OCI-LY1 (cell line): Measurements from ENCODE around the gene EPHA2.
A peak's percentile ranks its signal among the peaks of the same experiment; 100 is the strongest.
"Not testable (repeated sequence)": the region's sequence is repeated elsewhere in the genome, so short reads cannot be mapped to it uniquely, and the experiment has no call there.

ENCODE experiments used
- H2AFZ ChIP-seq: fragments of 200-600 bp; sonication (generic), shearing (Covaris generic); 2 replicates; pipeline ENCODE4 v1.6.0; 2014; ENCODE audit warnings: antibody characterized with exemption, mild to moderate bottlenecking, low read length
- H3F3A ChIP-seq: fragments of 200-600 bp; sonication (generic), shearing (Covaris generic); 2 replicates; pipeline ENCODE4 v1.6.0; 2014; ENCODE audit warnings: mild to moderate bottlenecking, antibody characterized with exemption, low read length, moderate library complexity; ENCODE audit not compliant: insufficient read depth
- H3K27ac ChIP-seq: fragments of 200-600 bp; sonication (generic); 2 replicates; pipeline ENCODE4 v1.5.1; 2014; ENCODE audit warnings: low read length, mixed run types, mild to moderate bottlenecking, low read depth; ENCODE audit not compliant: poor library complexity, severe bottlenecking
- H3K27me3 ChIP-seq: fragments of 200-600 bp; sonication (generic); 2 replicates; pipeline ENCODE4 v1.6.0; 2014; ENCODE audit warnings: antibody characterized with exemption, mild to moderate bottlenecking, low read length, moderate library complexity; ENCODE audit not compliant: insufficient read depth
- H3K36me3 ChIP-seq: fragments of 200-600 bp; sonication (generic); 2 replicates; pipeline ENCODE4 v1.6.1; 2014; ENCODE audit warnings: mild to moderate bottlenecking, antibody characterized with exemption, low read length, moderate library complexity, mixed read lengths; ENCODE audit not compliant: insufficient read depth
- H3K4me1 ChIP-seq: fragments of 200-600 bp; sonication (generic); 2 replicates; pipeline ENCODE4 v1.5.1; 2014; ENCODE audit warnings: mild to moderate bottlenecking, low read length, moderate library complexity; ENCODE audit not compliant: insufficient read depth, severe bottlenecking
- H3K4me2 ChIP-seq: fragments of 200-600 bp; sonication (generic), shearing (Covaris generic); 2 replicates; pipeline ENCODE4 v1.6.1; 2014; ENCODE audit warnings: low read length
- H3K4me3 ChIP-seq: fragments of 200-600 bp; sonication (generic); 2 replicates; pipeline ENCODE4 v1.5.1; 2014; ENCODE audit warnings: low read length, low read depth, mild to moderate bottlenecking, mixed read lengths; ENCODE audit not compliant: poor library complexity, severe bottlenecking
- H3K79me2 ChIP-seq: fragments of 200-600 bp; shearing (Covaris generic); 2 replicates; pipeline ENCODE4 v1.6.1; 2016; ENCODE audit warnings: mixed run types, low read length, mixed read lengths; ENCODE audit not compliant: insufficient read depth
- H3K9ac ChIP-seq: fragments of 200-600 bp; sonication (generic), shearing (Covaris generic); 2 replicates; pipeline ENCODE4 v1.6.1; 2014; ENCODE audit warnings: mild to moderate bottlenecking, low read length, mixed read lengths
- H3K9me2 ChIP-seq: fragments of 200-600 bp; sonication (generic), shearing (Covaris generic); 2 replicates; pipeline ENCODE4 v1.6.1; 2014; ENCODE audit warnings: low read depth, mild to moderate bottlenecking, low read length, mixed read lengths
- H3K9me3 ChIP-seq: fragments of 200-600 bp; shearing (Covaris generic); 2 replicates; pipeline ENCODE4 v1.6.1; 2014; ENCODE audit warnings: low read length, mixed read lengths
- H4K20me1 ChIP-seq: fragments of 200-600 bp; sonication (generic), shearing (Covaris generic); 2 replicates; pipeline ENCODE4 v1.6.0; 2016; ENCODE audit warnings: mild to moderate bottlenecking, low read length; ENCODE audit not compliant: insufficient read depth
- EZH2 ChIP-seq: fragments of 200-600 bp; sonication (generic), shearing (Covaris generic); IDR thresholded peaks from 2 replicates; pipeline ENCODE4 v1.8.0; 2017; ENCODE audit warnings: borderline replicate concordance, mixed run types, mild to moderate bottlenecking, antibody characterized with exemption, low read length, moderate library complexity, mixed read lengths
- TF ChIP-seq, protein P1 (sequence below): fragments of 200-600 bp; sonication (generic), shearing (Covaris generic); IDR thresholded peaks from 2 replicates; pipeline ENCODE4 v1.5.1; 2017; ENCODE audit warnings: mild to moderate bottlenecking, antibody characterized with exemption, low read length, moderate library complexity, mixed read lengths

The EPHA2 gene

DNA sequence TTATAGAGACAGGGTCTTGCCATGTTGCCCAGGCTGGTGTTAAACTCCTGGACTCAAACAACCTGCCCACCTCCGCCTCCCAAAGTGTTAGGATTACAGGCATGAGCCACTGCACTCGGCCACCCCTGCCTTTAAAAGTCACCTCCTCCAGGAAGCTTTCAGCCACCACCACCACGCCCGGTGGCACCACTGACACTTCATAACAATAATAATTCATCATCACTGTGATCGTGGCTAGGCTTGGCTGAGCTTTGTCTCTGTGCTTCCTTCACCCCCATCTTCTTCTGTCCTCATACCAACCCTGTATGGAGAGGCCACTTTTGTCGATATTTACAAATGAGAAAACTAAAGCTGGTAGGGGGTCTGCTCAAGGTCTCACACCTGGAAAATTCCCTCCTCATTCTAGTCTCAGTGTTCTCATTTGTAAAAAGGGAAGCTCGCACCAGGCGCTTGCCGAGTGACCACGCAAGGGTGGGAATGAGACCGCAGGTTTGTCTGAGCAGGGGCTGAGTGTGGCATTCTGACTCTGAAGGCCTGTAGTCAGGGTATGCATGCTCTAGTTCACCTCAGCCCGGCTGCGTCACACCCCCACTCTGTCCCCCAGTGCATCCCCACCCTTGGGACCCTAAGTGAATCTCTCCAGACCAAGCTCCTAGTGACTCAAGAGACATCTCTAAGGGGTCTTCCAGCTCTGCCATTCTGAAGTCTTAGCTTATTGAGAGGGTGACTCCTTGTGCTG, 12.9 kb upstream of the EPHA2 start:
- H2AFZ ChIP-seq: no peak overlapping the region
- H3K9me2 ChIP-seq: no peaks in the 10 kb centered on the region
- H3K9me3 ChIP-seq: no peaks in the 10 kb centered on the region
- no peaks in the 10 kb centered on the region for H4K20me1 ChIP-seq
- no peak overlapping the region for H3K27ac ChIP-seq
- no peaks in the 10 kb centered on the region for H3K36me3 ChIP-seq
- H3K79me2 ChIP-seq: no peaks in the 10 kb centered on the region
- peaks cover 14% of the 10 kb centered on the region for H3K4me1 ChIP-seq
- no peak overlapping the region for H3K9ac ChIP-seq
- TF ChIP-seq, protein P1, sequence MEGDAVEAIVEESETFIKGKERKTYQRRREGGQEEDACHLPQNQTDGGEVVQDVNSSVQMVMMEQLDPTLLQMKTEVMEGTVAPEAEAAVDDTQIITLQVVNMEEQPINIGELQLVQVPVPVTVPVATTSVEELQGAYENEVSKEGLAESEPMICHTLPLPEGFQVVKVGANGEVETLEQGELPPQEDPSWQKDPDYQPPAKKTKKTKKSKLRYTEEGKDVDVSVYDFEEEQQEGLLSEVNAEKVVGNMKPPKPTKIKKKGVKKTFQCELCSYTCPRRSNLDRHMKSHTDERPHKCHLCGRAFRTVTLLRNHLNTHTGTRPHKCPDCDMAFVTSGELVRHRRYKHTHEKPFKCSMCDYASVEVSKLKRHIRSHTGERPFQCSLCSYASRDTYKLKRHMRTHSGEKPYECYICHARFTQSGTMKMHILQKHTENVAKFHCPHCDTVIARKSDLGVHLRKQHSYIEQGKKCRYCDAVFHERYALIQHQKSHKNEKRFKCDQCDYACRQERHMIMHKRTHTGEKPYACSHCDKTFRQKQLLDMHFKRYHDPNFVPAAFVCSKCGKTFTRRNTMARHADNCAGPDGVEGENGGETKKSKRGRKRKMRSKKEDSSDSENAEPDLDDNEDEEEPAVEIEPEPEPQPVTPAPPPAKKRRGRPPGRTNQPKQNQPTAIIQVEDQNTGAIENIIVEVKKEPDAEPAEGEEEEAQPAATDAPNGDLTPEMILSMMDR: no peak
- TF ChIP-seq EZH2: no peak
- peak overlapping the region; percentile 62; the same call in 1 of the 2 replicates for H3K4me2 ChIP-seq
- H3K4me3 ChIP-seq: no peak overlapping the region
- H3F3A ChIP-seq: no peaks in the 10 kb centered on the region
- H3K27me3 ChIP-seq: peaks cover 5% of the 10 kb centered on the region; the same call in 1 of the 2 replicates

DNA sequence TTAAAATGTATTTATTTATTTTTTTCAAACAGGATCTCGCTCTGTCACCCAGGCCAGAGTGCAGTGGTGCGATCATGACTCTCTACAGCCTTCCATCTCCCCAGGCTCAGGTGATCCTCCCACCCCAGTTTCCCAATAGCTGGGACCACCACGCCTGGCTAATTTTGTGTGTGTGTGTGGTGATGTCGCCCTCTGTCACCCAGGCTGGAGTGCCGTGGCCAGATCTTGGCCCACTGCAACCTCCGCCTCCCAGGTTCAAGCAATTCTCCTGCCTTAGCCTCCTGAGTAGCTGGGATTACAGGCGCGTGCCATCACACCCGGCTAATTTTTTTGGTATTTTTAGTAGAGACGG, 12.3 kb upstream of the EPHA2 start:
- H3K27ac ChIP-seq, H2AFZ ChIP-seq, H3K9ac ChIP-seq, H3K79me2 ChIP-seq, H3K27me3 ChIP-seq, H3F3A ChIP-seq, H3K9me3 ChIP-seq, H4K20me1 ChIP-seq, H3K9me2 ChIP-seq, H3K36me3 ChIP-seq: not testable (repeated sequence)
- peaks cover 14% of the 10 kb centered on the region for H3K4me1 ChIP-seq
- H3K4me3 ChIP-seq: peak overlapping the region; percentile 53
- H3K4me2 ChIP-seq: peak overlapping the region; percentile 62

- H3K9me3 ChIP-seq: no peaks in the 10 kb centered on the region
- no peaks in the 10 kb centered on the region for H4K20me1 ChIP-seq
- H3K4me1 ChIP-seq: peaks cover 16% of the 10 kb centered on the region
- H3K27me3 ChIP-seq: peaks cover 5% of the 10 kb centered on the region; the same call in 1 of the 2 replicates
- H3K4me2 ChIP-seq: peak overlapping the region; percentile 62
- peak overlapping the region; percentile 53 for H3K4me3 ChIP-seq
- H3K36me3 ChIP-seq: no peaks in the 10 kb centered on the region
- H3F3A ChIP-seq: no peaks in the 10 kb centered on the region
- no peaks in the 10 kb centered on the region for H3K9me2 ChIP-seq
- H3K9ac ChIP-seq: no peak overlapping the region
- H3K27ac ChIP-seq: no peak overlapping the region
- H3K79me2 ChIP-seq: no peaks in the 10 kb centered on the region
- H2AFZ ChIP-seq: no peak overlapping the region
- TF ChIP-seq, protein P1: no peak
- TF ChIP-seq EZH2: no peak
Observed at GRCh38 chr1:16167331-16168143, 11.7 kb upstream of the EPHA2 start.
